Lower leg skin (tissue), 4 donors: ENCODE measurements around the gene EVX1. TPM values are rescaled to one million over a fixed set of nuclear protein-coding genes. Genes with fewer than 3 reads are reported as not detected.

Experiments
- DNase-seq, 2 donors: peaks; one replicate each; pipeline ENCODE4 v3.0.0-alpha.2; 2019; ENCODE audit warnings: low spot score in 2 of 2
- H3K4me3 ChIP-seq: fragments of 200-600 bp; sonication (generic); 2 replicates; pipeline ENCODE4 v1.5.1; 2017; ENCODE audit warnings: mild to moderate bottlenecking, low read depth; ENCODE audit not compliant: poor library complexity, severe bottlenecking
- POLR2A ChIP-seq, 2 donors: fragments of 450-650 bp; IDR thresholded peaks; one replicate each; pipeline ENCODE4 v1.6.1; 2016 to 2017; ENCODE audit warnings: antibody characterized with exemption in 2 of 2, mild to moderate bottlenecking in 1 of 2, moderate library complexity in 1 of 2
- WGBS, 2 donors: methylation state at CpG; one replicate each; pipeline ENCODE4 v1.1.5; 2018; 5-methylcytosine and 5-hydroxymethylcytosine counted together
- intact Hi-C: fragments of 100-400 bp; cut with DNase I; formaldehyde crosslinking; loops from one replicate; pipeline ENCODE4 v1.15.0; 2023; ENCODE audit warnings: low total_unique reads
- total RNA-seq, 4 donors: library from RNA; depleted of rRNA; stranded (reverse); fragments of >200 nt; gene quantifications; one replicate each; pipeline ENCODE4 v1.1.0, GENCODE V29; 2016
- TF ChIP-seq, protein P1 (sequence below), 3 donors: fragments of 450-650 bp; IDR thresholded peaks; one replicate each; pipeline ENCODE4 v1.5.1; 2016; ENCODE audit warnings: antibody characterized with exemption in 3 of 3, mild to moderate bottlenecking in 3 of 3, moderate library complexity in 2 of 3

The EVX1 gene
- total RNA-seq, 4 donors from 2014 or later: not detected

DNA sequence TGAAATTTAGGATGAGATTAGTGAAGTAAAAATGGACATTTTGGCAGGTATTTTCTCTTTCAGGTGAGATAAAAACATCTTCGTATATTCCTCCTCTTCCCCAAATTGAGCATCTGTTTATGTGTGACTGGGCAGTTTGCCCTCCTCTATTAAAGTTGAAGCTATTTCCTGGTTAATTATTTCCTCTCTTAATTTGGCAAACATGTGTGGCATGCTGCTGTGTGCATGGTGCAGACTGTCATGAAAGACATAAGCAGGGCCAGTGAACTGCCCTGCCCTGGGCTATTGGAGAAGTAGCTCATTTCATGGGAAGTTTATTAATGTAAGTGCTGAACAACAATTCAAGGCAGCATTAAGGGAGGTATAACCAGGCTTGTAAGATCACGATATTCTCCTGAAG lies 52.6 kb downstream of the EVX1 start:
- H3K4me3 ChIP-seq: no peak overlapping the region
- WGBS, 2 donors: 59 to 60% methylated on average over 2 of the region's 2 CpGs
- intact Hi-C loops: no loop called here
- no peak for DNase-seq
- TF ChIP-seq, protein P1, sequence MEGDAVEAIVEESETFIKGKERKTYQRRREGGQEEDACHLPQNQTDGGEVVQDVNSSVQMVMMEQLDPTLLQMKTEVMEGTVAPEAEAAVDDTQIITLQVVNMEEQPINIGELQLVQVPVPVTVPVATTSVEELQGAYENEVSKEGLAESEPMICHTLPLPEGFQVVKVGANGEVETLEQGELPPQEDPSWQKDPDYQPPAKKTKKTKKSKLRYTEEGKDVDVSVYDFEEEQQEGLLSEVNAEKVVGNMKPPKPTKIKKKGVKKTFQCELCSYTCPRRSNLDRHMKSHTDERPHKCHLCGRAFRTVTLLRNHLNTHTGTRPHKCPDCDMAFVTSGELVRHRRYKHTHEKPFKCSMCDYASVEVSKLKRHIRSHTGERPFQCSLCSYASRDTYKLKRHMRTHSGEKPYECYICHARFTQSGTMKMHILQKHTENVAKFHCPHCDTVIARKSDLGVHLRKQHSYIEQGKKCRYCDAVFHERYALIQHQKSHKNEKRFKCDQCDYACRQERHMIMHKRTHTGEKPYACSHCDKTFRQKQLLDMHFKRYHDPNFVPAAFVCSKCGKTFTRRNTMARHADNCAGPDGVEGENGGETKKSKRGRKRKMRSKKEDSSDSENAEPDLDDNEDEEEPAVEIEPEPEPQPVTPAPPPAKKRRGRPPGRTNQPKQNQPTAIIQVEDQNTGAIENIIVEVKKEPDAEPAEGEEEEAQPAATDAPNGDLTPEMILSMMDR (IDR thresholded peaks at IDR 0.05): no peak
- no peak for TF ChIP-seq POLR2A (IDR thresholded peaks at IDR 0.05)

DNA sequence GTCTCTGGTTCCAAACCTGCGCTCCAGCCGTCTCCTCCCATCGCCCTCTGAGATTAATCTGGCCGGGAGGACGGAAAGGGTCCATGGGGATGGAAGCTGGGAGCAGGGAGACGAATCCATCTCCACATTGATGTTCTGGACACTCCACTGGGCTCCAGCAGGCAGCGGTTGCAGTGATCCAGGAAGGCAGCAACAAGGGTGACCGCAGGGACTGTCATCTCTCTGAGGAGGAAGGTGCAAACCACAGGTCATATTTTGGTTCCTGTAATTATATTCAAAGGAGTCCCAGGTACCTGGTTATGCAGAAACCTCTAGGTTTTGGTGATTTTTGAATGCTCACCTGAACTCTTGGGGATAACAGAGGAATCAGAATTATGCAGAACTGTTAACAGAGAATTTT lies 54.8 kb downstream of the EVX1 start:
- TF ChIP-seq POLR2A (IDR thresholded peaks at IDR 0.05): no peak
- TF ChIP-seq, protein P1 (IDR thresholded peaks at IDR 0.05): no peak
- intact Hi-C loops: no loop called here
- H3K4me3 ChIP-seq: no peak overlapping the region
- 84 to 88% methylated on average over 8 of the region's 8 CpGs for whole genome bisulfite sequencing, 2 donors
- DNase-seq: no peak

Other genes starting within 250 kb of the EVX1 start
- gene HOXA1, start 146.8 kb upstream of the EVX1 start, total RNA-seq: 1 to 10 TPM in 2 of 4 donors, under 1 TPM in 2; 0.63 to 3.2 (median 1.9) TPM
- 1 to 10 TPM in 3 of 4 donors, under 1 TPM in 1; 0.39 to 2.5 (median 1.8) TPM for gene HOXA2, start 140.1 kb upstream of the EVX1 start, total RNA-seq
- gene HOXA4, start 112.0 kb upstream of the EVX1 start, total RNA-seq: 1 to 10 TPM; 1.3 to 2.9 (median 2.0) TPM
- gene HOXA5, start 99.1 kb upstream of the EVX1 start, total RNA-seq: 10 to 100 TPM in 1 of 4 donors, 1 to 10 TPM in 3; 5.1 to 15.1 (median 6.1) TPM
- gene HOXA6, start 95.0 kb upstream of the EVX1 start, total RNA-seq: 10 to 100 TPM in 3 of 4 donors, 1 to 10 TPM in 1; 5.7 to 15.4 (median 12.4) TPM
- 10 to 100 TPM in 2 of 4 donors, 1 to 10 TPM in 2; 4.9 to 20.2 (median 13.2) TPM for gene HOXA3, start 90.2 kb upstream of the EVX1 start, total RNA-seq
- gene HOXA7, start 86.1 kb upstream of the EVX1 start, total RNA-seq: 10 to 100 TPM; 10.0 to 26.1 (median 18.1) TPM
- gene HOXA9, start 77.3 kb upstream of the EVX1 start, total RNA-seq: 10 to 100 TPM; 43.1 to 50.1 (median 46.9) TPM
- 10 to 100 TPM in 1 of 4 donors, 1 to 10 TPM in 3; 4.9 to 11.2 (median 6.7) TPM for gene HOXA10, start 68.5 kb upstream of the EVX1 start, total RNA-seq
- 1 to 10 TPM in 2 of 4 donors, under 1 TPM in 1, not detected in 1; 0.27 to 1.4 (median 1.0) TPM for gene HOXA11, start 57.6 kb upstream of the EVX1 start, total RNA-seq
- under 1 TPM; 0.11 to 0.54 (median 0.27) TPM for gene HOXA13, start 42.7 kb upstream of the EVX1 start, total RNA-seq